ENCODE results near the gene SOS1. TPM values are rescaled to one million over a fixed set of nuclear protein-coding genes. Genes with fewer than 3 reads are reported as not detected.

The SOS1 gene
- total and polyA plus RNA-seq, 2 donors (not counting 3 experiments of a cell fraction or from before 2014, with no cell fraction given), result 22.2 to 32.5 TPM

DNA sequence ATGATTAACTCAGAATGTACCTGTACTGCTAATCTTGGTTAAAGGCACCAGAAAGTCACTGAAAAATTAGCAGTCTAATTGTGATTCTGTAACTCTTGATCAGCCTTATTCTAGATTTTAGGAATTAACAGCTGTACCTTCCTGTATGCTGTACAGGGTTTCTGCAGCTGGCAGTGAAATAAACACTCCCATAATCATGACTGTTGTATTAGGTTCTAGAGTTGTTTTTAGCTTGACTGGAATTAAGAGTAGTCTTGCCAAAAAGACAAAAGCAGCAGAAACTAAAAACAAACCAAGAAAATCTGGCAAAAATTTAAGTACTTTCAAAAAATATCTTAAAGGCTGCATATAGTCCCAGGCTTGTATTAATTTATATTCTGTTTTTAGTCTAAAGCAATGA lies 103.5 kb downstream of the SOS1 start:
- no peaks in the 10 kb centered on the region for H3K27me3 ChIP-seq (ENCODE audit: control insufficient read depth in 2 of 2, insufficient read depth in 2 of 2, low read length in 2 of 2)
- intact Hi-C loops (cut with micrococcal nuclease) (no loop called here), dilution Hi-C loops (cut with MboI; ENCODE audit: extremely low pct_ligation_motif_present, low sequenced_read_pairs) (no loop called here)
- no peak overlapping the region for H3K27ac ChIP-seq (ENCODE audit: insufficient read depth, low read depth, low read length)
- no peak overlapping the region for H2AFZ ChIP-seq (ENCODE audit: low read depth, low read length)
- H3K9me3 ChIP-seq (replicated peaks; ENCODE audit: control insufficient read depth, insufficient read depth, low read length), result no peaks in the 10 kb centered on the region
- H3K4me2 ChIP-seq (ENCODE audit: insufficient read depth, low read length), result no peak overlapping the region
- no peaks in the 10 kb centered on the region for H3K4me1 ChIP-seq (ENCODE audit: control insufficient read depth, extremely low read depth, insufficient read depth, low read length)
- peaks cover 0 to 2% of the 10 kb centered on the region in 2 experiments for H3K36me3 ChIP-seq (ENCODE audit: control insufficient read depth in 2 of 2, extremely low read depth in 1 of 2, insufficient read depth in 2 of 2, low read length in 2 of 2)
- H4K20me1 ChIP-seq (replicated peaks; ENCODE audit: control insufficient read depth, extremely low read depth, insufficient read depth, low read length), result no peaks in the 10 kb centered on the region
- no peaks in the 10 kb centered on the region for H3K79me2 ChIP-seq (ENCODE audit: control insufficient read depth, insufficient read depth, low read length)
- H3K9me1 ChIP-seq (replicated peaks; ENCODE audit: control insufficient read depth, extremely low read depth, insufficient read depth, low read length), result no peaks in the 10 kb centered on the region
- H3K4me3 ChIP-seq (replicated peaks in 1 of 3; ENCODE audit: insufficient read depth in 1 of 3, low read depth in 1 of 3, low read length in 3 of 3), result no peak overlapping the region
- TF ChIP-seq, protein P1, sequence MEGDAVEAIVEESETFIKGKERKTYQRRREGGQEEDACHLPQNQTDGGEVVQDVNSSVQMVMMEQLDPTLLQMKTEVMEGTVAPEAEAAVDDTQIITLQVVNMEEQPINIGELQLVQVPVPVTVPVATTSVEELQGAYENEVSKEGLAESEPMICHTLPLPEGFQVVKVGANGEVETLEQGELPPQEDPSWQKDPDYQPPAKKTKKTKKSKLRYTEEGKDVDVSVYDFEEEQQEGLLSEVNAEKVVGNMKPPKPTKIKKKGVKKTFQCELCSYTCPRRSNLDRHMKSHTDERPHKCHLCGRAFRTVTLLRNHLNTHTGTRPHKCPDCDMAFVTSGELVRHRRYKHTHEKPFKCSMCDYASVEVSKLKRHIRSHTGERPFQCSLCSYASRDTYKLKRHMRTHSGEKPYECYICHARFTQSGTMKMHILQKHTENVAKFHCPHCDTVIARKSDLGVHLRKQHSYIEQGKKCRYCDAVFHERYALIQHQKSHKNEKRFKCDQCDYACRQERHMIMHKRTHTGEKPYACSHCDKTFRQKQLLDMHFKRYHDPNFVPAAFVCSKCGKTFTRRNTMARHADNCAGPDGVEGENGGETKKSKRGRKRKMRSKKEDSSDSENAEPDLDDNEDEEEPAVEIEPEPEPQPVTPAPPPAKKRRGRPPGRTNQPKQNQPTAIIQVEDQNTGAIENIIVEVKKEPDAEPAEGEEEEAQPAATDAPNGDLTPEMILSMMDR (IDR thresholded peaks at IDR 0.05; ENCODE audit: extremely low read depth in 1 of 2, insufficient read depth in 1 of 2, low read depth in 1 of 2, low read length in 2 of 2), result no peak
- TF ChIP-seq, protein P2, sequence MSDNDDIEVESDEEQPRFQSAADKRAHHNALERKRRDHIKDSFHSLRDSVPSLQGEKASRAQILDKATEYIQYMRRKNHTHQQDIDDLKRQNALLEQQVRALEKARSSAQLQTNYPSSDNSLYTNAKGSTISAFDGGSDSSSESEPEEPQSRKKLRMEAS (IDR thresholded peaks at IDR 0.05; ENCODE audit: insufficient read depth, insufficient read length), result no peak
- TF ChIP-seq FOS (IDR thresholded peaks at IDR 0.05; ENCODE audit: borderline replicate concordance, insufficient read depth, low read length), result no peak
- TF ChIP-seq GATA2 (IDR thresholded peaks at IDR 0.05; ENCODE audit: insufficient read depth, insufficient read length, low read depth, low read length), result no peak
- TF ChIP-seq JUN (IDR thresholded peaks at IDR 0.05; ENCODE audit: borderline replicate concordance, insufficient read depth, insufficient read length, low read depth), result no peak
- no peak for TF ChIP-seq POLR2A (IDR thresholded peaks at IDR 0.05; ENCODE audit: low read depth, low read length)
- TF ChIP-seq EZH2 (IDR thresholded peaks at IDR 0.05; ENCODE audit: borderline replicate concordance, low read depth, low read length, severe bottlenecking), result no peak
- TF ChIP-seq MYC (IDR thresholded peaks at IDR 0.05; ENCODE audit: low read depth, low read length), result no peak
- no peak for TF ChIP-seq POLR2AphosphoS5 (IDR thresholded peaks at IDR 0.05; ENCODE audit: insufficient read depth, low read depth, low read length)
- no TSS peak for BruUV-seq (replicated peaks)
- POLR2A ChIA-PET, result no interaction called here
- CTCF ChIA-PET, result no interaction called here
- DNase-seq (ENCODE audit: low read depth, low spot score) (no peak), FAIRE-seq (no peak)
- no peak overlapping the region for H3K9ac ChIP-seq (replicated peaks; ENCODE audit: extremely low read depth, insufficient read depth, low read length)
